Adrenal gland (tissue), 5 donors: ENCODE data around the gene VWA2.

Experiments
- CTCF ChIP-seq, 6 experiments: fragments of 450-650 bp in 4 of 6; fragments of 200-600 bp in 2 of 6; sonication (generic) in 1 of 6; IDR thresholded peaks; 1 replicate in 5 of 6; 2 replicates in 1 of 6; pipeline versions ENCODE4 v1.5.1 to v1.8.0; 2016 to 2021; ENCODE audit warnings: antibody characterized with exemption in 6 of 6, mild to moderate bottlenecking in 2 of 6, moderate library complexity in 1 of 6
- POLR2A ChIP-seq, 2 donors: fragments of 450-650 bp; IDR thresholded peaks; one replicate each; pipeline ENCODE4 v1.6.1; 2017; ENCODE audit warnings: antibody characterized with exemption in 2 of 2, mild to moderate bottlenecking in 2 of 2, moderate library complexity in 1 of 2
- donor health status: DM: no; HTN: no; CAD: no.

GRCh38 chr10:114262496-114262895, 23.4 kb downstream of the VWA2 start:
- TF ChIP-seq CTCF (IDR thresholded peaks at IDR 0.05) (no peak), POLR2A (IDR thresholded peaks at IDR 0.05) (no peak)
